GM10266 (cell line): ENCODE measurements around the gene NR2C2.

ENCODE experiments used
- DNase-seq: peaks from one replicate; pipeline ENCODE4 v3.0.0; 2012; ENCODE audit errors: extremely low spot score
- TF ChIP-seq, protein P1 (sequence below): IDR thresholded peaks from 2 replicates; pipeline ENCODE4 v1.5.1; 2012; ENCODE audit warnings: mild to moderate bottlenecking, low read depth; ENCODE audit not compliant: control insufficient read depth, insufficient read depth; ENCODE audit errors: missing control alignments

Gene NR2C2

DNA sequence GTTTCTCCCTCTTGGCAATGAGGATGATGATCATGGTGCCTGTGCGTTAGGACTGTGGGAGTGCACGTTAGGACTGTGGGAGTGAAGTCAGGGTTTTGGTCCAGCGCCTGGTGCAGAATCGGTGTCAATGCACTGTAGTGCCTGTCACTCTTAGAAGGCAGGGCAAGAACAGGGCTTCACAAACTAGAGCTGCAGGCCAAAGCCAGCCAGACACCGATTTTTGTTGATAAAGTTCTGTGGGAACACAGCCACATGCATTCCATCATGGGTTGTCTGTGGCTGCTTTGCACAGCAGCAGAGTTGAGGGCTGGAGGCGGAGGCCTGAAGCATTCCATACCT is 32.6 kb upstream of the NR2C2 start:
- DNase-seq, result no peak
- TF ChIP-seq, protein P1, sequence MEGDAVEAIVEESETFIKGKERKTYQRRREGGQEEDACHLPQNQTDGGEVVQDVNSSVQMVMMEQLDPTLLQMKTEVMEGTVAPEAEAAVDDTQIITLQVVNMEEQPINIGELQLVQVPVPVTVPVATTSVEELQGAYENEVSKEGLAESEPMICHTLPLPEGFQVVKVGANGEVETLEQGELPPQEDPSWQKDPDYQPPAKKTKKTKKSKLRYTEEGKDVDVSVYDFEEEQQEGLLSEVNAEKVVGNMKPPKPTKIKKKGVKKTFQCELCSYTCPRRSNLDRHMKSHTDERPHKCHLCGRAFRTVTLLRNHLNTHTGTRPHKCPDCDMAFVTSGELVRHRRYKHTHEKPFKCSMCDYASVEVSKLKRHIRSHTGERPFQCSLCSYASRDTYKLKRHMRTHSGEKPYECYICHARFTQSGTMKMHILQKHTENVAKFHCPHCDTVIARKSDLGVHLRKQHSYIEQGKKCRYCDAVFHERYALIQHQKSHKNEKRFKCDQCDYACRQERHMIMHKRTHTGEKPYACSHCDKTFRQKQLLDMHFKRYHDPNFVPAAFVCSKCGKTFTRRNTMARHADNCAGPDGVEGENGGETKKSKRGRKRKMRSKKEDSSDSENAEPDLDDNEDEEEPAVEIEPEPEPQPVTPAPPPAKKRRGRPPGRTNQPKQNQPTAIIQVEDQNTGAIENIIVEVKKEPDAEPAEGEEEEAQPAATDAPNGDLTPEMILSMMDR, result no peak

DNA sequence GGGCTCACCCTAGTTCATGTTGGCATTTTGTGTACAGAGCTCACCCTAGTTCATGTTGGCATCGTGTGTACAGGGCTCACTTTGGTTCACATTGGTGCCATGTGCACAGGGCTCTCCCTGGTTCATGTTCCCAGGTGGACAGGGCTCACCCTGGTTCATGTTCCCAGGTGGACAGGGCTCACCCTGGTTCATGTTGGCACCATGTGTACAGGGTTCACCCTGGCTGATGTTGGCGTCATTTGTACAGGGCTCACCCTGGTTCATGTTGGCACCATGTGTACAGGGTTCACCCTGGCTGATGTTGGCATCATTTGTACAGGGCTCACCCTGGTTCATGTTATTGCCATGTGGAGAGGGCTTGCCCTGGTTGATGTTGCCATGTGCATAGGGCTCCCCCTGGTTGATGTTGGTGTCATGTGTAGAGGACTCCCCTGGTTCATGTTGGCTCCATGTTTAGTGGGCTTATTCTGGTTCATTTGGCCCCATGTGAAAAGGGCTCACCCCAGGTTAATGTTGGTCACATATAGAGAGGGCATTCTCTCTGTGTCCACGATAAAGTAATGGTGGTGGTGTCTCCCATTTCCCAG is 31.7 kb upstream of the NR2C2 start:
- DNase-seq, result no peak
- TF ChIP-seq, protein P1, result peak; percentile 26

DNA sequence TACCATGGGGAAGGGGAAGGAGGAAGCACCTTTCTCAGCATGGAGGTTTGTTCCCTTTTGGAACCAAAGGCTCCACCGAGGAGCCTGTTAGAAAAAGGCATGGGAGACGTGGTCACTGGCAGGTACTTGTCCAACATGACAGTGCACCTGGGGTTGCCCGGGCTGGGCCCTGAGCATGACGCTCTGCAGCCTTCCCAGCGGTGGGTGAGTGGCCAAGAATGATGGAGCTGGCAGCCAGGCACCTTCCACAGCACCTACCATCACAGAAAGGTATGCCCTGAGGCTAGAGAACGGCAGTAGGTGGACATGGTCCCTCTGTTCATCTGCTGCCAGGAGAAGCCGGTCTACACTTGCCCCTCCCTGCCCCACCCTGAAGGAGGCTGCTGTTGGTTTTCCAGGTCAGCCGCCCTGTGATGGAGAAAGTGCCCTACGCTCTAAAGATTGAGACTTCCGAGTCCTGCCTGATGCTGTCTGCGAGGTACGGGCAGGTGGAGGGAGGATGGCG is 29.0 kb upstream of the NR2C2 start:
- DNase-seq, result no peak
- TF ChIP-seq, protein P1, result no peak

DNA sequence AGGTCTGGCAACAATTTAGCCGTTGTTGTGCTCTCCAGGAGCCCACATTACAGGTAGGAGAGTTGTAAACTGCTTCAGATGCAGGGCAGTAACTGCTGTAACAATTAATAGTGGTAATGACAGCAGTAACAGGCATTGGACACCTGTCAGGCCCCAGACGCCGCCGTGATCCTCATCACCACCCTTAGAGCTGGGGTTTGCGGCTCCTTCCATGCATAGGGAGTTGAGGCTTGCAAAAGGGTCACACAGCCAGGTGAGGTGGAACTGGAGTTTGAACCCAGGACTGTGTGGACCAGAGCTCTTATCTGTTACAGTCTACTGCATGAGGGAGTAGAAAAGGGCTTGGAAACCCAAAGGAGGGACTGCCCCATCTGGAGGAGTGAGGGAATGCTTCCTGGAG is 26.8 kb upstream of the NR2C2 start:
- DNase-seq, result no peak
- TF ChIP-seq, protein P1, result no peak

GRCh38 chr3:14921034-14921616 is 26.3 kb upstream of the NR2C2 start:
- TF ChIP-seq, protein P1, result peak; percentile 96
- DNase-seq, result peak; percentile 75

DNA sequence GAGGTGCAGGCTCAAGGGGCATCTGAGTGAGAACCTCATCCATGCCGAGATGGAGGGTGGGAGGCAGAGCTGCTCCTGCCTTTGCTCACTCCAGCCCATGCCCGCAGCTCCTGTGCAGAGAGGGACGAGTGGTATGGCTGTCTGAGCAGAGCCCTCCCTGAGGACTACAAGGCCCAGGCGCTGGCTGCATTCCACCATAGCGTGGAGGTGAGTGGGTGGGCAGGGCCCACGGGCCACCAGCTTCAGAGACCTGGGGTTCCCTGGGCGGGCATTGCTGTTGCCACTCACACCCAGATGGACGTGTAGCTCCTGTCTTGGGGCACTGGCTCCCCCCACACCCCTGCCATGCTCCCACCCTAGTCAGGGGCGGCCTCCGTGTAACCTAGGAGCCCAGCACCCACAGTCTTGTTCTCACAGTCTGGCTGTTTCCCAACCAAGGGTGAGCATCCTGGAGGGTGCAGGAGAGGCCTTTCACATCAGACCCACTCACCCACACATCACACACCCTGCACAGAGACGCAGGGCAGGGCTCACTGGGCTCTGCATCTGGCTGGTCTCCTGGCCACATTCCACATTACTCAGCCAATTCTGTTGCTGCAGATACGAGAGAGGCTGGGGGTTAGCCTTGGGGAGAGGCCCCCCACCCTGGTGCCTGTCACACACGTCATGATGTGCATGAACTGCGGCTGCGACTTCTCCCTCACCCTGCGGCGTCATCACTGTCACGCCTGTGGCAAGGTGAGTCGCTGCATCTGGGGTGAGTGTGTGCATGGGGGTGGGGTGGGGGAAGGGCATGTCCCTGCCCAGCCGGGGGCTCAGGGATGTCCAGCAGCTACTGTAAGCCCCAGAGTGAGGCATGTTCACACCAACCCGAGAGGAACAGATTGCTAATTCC is 25.3 kb upstream of the NR2C2 start:
- TF ChIP-seq, protein P1, result no peak
- DNase-seq, result no peak

- TF ChIP-seq, protein P1, result no peak
- no peak for DNase-seq
Observed at GRCh38 chr3:14922863-14923262, 24.5 kb upstream of the NR2C2 start.
